ENCODE results near the gene FOCAD.
"Not testable (repeated sequence)": the region's sequence is repeated elsewhere in the genome, so short reads cannot be mapped to it uniquely, and the experiment has no call there.

Gene FOCAD, protein sequence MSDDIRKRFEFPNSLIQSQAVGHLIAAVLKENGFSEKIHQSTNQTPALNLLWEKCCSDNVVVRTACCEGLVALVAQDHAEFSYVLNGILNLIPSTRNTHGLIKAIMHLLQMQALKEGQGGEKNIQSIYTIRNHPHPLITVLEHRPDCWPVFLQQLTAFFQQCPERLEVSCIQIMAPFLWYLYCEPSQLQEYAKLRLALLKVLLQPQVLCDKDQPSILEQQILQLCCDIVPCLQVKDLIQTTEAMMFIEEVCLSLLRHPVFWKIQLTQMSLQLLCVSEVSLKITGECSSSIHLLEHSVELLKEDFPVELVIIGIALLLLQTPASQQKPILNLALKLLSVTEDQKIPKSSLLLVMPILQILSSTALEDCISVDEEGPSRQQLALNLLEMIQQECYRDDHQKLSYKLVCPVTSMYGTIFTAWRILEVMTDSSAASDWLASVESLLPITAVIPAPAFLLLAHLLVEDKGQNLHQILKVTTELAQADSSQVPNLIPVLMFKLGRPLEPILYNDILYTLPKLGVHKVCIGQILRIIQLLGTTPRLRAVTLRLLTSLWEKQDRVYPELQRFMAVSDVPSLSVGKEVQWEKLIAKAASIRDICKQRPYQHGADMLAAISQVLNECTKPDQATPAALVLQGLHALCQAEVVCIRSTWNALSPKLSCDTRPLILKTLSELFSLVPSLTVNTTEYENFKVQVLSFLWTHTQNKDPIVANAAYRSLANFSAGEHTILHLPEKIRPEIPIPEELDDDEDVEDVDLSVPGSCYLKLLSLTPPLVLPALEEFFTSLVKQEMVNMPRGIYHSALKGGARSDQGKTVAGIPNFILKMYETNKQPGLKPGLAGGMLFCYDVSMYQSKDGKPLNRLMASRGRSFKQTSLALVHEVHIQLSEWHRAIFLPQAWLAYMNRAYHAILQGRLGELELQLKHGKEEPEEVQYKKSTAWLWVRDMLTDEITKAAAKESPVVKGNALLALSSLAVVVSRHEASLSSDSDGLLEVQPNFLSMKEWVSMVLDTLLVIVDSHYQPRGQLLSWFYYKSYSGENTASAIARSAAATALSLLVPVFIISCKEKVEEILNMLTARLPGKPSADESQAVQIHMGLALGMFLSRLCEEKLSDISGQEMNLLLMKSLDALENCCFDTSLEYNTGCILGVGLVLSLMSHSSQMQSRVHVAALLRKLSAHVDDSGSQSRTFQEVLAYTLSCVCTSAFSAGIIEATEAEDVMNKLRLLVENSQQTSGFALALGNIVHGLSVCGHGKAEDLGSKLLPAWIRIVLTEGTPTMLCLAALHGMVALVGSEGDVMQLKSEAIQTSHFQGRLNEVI (N-terminal part only)

DNA sequence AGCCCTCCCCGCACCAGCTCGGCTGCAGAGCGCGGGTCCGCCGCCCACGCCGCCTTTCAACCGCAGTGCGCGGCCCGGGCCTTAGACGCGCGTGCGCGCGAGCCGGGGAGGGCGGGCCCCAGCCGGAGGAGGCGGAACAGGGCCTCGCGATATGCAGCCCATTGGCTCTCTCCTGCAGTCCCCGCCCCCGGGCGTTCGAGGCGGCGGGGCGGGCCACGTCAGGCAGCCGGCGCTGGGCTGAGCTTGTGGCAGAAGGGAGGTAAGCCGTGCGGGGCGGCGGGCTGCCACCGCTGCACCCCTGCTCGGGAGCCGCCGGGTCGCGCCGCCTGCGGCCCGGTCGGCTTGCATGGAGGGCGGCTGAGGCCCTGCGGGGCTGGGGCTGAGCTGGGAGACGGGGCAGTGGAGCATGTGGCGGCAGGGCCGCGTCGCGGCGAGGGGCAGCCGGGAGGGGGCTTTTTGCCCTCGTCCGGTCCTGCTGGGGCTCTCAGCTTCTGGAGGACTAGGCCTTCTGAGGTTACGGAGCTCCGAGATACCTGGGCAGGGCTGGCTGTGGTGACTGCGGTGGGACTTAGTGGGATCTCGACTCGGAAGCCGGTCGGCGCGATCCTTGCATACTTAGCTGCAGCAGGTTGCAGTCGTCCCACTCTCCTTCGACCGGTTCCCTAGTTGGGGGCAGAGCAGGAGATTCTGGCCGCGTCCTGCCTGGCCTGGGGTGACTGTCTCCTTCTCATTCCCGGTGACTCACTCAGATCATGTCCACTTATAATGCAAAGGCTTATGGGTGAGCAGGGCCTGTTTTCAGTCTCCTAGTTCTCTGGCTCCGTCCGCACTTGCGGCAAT is at the start of gene FOCAD:
TSS of gene FOCAD (plus strand) at position 225 of the 840 bp plus-strand sequence. CDS start 31,095 bp downstream, outside the sequence.
- DNase-seq, result peak; percentile 94

DNA sequence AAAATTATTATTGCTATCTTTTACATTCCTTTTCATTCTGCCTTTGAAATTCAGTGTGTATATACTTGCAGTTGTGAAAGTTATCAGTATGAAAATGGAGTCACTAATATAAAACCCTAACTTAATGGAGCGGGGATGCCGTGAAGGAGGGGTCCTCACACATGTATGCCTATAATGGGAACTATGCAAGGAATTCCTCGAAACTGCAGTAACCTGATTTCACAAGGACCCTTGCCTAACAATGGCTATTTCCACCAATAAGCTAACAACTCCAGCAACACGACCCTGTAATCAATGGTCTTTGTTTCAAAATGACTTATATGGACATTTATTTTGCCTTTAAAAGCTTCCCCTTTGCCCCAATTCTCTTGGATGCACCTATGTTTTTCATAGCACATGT is 49.2 kb upstream of the FOCAD start:
- no peak for DNase-seq

DNA sequence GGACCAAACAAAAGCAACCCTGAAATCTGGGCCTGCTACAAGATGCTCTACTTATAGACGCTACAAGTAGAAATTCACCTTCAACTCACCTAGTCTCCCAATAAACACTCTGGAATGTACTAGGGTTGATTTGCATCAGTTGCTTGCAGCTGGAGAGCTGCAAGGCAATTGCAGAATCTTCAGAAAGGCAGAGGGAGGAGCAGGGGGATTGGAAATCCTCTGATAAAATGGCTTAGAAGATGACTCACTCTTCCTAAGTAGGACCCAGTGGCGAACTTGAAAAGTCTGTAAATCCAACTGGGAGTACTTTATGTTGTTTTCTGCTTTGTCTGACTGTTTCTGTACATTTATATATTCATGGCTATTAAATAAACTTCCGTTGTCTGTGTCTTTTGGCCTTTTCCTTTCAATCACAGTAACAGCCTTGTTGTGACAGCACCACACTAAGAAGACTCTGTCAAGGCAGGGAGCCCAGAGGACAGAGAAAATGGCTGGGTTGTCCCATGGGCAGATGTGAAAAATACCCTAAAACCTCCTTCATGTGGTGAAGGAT is 47.1 kb upstream of the FOCAD start:
- no peak for DNase-seq

DNA sequence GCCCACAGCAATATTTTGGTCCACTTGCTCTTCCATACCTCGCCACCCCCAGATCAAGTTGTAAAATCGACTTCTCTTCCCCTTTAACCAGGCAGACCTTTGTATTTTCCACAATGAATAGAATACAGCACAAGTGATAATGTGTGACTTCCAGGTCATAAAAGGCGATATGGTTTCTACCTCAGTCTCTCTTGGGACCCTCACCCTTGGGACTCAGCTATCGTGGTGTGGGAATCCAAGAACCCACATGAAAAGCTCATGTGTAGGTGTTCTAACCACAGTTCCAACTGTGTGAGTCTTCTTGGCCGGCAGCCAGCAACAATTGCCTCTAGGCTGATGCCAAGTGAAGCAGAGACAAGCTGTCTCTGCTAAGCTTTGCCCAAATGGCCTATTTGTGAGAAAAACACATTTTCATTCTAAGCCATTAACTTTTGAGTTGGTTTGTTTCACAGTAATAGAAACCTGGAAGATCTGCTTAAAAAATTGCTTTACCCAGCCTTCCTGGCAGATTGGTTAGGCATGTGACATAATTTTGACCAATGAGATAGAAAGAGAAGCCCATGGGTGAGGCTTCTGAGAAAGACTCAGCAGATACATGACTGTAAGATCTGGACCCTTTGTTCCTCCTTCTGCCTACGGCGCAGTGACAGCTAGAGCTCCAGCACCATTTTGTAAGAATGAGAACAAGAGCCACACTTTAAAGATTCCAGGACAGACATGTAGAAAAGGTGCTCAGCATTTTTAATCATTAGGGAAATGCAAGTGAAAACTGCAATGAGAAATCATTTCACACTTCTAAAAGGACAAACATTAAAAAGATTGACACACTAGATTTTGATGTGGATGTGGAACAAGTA is 43.5 kb upstream of the FOCAD start:
- peak; percentile 65 for DNase-seq

DNA sequence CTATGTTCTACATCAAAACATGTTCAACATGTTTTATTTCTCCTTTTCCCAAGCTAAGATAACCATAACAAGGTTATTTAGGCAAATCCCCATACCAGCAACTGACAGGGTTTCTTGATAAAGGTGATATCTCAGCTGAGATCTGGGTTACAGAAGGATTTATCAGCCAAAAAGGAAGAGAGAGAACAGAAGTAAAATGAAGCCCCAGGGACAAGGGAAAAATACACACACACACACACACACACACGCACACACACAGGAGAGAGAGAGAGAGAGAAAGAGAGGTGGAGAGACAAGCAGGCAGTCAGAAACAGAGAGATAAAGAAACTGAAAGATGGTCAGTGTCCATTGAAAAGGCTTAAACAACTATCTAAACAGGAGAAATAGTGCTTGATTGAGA is 42.0 kb upstream of the FOCAD start:
- DNase-seq, result no peak

DNA sequence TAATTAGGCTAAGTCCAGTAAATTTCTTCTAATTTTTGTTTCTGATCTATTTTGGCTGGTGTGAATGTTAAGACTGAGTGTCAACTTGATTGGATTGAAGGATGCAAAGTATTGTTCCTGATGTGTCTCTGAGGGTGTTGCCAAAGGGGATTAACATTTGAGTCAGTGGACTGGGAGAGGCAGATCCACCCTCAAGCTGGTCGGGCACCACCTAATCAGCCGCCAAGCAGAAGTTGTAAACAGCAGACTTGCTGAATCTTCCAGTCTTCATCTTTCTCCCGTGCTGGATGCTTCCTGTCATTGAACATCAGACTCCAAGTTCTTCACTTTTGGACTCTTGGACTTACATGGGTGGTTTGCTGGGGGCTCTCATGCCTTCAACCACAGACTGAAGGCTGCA is 40.4 kb upstream of the FOCAD start:
- no peak for DNase-seq

DNA sequence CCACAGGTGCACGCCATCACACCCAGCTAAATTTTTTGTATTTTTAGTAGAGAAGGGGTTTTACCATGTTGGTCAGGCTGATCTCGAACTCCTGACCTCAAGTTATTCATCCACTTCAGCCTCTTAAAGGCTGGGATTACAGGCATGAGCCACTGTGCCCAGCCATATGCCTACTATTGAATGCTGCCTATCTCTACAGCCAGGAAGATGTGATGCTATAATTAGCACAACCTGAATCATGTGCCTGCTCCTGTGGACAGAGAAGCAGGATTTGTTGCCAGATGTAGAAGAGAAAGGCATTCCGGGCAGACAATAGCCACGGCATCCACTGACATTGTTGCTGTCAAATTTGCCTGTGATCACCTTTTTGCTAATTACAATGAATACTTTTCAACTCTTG is 37.4 kb upstream of the FOCAD start:
- no peak for DNase-seq

DNA sequence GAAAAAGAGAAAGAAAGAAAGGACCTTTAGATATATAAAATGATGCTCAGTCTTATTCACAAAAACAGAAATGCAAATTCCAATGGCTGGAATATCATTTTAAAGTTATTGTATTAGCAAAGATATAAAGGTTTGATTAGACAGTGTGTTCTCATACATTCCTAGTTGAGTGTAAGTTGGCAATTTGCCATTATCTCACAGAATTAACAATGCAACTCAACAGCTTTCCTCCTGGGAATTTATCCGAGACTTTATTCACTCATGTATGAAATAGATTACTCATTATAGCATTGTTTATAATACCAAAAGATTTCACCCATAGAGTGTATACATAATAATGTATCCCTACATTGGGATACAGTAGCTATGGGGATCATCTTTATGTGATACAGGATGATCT is 34.7 kb upstream of the FOCAD start:
- DNase-seq, result no peak

DNA sequence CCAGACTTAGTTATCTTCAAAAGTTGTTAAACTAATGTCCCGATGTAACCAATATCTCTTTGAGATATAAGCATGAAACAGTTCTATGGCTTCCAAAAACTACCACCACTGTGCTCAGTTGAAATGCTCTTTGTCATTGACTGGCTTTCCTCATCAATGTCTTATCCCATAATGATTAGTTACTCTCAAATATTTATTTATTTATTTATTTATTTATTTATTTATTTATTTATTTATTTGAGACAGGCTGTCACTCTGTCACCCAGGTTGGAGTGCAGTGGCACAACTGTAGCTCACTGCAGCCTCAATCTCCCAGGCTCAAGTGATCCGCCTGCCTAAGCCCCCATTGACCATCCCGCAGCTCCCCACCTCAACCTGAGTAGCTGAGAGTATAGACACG is 33.7 kb upstream of the FOCAD start:
- DNase-seq, result no peak

DNA sequence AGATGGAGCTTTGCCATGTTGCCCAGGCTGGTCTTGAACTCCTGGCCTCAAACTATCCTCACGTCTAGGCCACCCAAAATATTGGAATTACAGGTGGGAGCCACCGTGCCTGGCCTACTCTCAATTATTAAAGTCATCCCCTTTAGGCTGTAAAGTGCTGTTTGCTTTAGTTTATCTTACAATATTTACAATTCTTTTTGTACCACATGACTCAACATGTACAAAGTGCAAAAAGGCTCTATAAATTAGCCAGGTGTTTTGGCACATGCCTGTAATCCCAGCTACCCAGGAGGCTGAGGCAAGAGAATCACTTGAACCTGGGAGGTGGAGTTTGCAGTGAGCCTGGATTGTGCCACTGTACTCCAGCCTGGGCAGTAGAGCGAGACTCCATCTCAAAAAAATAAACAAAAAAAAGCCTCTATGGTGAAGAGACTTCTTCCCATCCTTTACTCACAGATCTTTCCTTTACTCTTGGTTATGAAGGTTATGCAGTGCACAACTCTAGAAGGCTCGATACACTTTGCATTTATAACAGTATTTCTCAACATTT is 33.2 kb upstream of the FOCAD start:
- no peak for DNase-seq

DNA sequence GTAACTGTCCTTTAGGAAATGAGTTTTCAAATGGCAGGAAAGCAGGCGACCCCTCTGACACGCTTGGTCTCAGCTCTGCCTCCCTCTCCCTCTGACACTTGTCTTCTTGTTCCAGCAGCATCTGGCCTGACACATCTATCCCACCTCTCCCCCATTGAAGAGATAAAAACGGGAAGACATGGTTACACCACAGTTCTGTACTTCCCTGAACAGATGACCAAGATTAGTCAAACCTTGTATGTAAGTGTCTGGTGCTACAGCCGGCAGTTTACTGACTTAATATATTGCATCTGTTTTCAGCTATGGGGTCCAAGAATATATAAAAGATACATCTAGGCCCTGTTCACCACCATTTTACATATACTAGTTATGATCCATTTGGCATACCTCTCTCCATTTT is 32.1 kb upstream of the FOCAD start:
- DNase-seq, result no peak

DNA sequence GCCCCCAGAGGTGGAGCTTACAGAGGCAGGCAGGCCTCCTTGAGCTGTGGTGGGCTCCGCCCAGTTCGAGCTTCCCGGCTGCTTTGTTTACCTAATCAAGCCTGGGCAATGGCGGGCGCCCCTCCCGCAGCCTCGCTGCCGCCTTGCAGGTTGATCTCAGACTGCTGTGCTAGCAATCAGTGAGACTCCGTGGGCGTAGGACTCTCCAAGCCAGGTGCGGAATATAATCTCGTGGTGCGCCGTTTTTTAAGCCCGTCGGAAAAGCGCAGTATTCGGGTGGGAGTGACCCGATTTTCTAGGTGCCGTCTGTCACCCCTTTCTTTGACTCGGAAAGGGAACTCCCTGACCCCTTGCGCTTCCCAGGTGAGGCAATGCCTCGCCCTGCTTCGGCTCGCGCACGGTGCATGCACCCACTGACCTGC is 25.8 kb upstream of the FOCAD start:
- DNase-seq, result peak; percentile 32

DNA sequence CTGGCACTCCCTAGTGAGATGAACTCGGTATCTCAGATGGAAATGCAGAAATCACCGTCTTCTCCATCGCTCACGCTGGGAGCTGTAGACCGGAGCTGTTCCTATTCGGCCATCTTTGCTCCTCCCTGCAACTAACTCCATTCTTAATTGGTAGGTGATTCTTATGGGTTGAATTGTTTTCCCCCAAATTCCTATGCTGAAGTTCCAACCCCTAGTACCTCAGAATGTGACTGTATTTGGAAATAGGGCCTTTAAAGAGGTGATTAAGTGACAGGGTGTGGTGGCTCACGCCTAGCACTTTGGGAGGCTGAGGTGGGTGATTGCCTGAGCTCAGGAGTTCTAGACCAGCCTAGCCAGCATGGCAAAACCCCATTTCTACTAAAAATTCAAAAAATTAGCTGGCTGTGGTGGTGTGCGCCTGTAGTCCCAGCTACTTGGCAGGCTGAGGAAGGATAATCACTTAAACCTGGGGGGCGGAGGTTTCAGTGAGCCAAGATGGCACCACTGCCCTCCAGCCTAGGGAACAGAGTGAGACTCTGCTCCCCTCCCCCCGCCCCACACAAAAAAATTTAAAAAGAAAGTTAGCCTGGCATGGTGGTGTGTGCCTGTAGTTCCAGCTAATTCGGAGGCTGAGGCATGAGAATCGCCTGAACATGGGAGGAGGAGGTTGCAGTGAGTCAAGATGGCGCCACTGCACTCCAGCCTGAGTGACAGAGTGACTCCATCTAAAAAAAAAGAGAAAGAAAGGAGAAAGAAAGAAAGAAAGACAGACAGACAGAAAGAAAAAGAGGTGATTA is 25.2 kb upstream of the FOCAD start:
- no peak for DNase-seq

DNA sequence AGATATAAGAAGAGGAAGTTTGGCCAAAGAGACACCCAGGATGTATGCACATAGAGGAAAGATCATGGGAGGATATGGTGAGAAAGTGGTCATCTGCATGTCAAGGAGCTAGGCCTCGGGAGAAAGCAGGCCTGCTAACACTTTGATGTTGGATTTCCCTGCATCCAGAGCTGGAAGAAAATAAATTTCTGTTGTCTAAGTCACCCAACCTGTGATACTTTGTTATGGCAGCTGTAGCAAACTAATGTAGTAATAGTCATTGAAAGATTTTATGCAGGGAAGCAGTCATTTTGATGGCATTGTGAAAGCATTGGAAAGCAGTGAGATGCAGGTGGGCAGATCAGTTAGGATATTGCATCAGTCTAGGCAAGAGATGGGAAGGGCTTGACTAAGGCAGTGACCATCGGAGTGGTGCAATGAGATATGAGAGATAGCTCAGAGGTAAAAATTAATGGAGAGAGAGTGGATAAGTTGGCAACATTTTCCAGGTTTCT is 24.5 kb upstream of the FOCAD start:
- no peak for DNase-seq

DNA sequence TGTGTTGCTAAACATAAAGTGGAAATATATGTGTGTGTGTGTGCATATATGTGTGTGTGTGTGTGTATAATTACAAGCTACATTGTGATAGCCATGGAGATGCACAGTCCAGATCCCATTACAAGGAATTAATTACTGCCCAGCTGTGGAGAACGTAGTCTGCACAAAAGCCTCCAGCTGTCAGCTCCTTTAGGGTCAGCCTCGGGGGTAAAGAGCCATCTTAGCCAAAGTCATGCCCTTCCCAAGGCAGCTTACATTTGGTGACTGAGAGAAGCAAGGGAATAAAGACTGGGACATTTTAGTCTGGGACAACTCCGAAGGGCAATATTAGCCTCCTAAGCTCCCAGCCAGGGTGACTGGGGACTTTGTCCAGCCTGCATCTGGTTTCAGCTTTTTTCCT is 21.9 kb upstream of the FOCAD start:
- no peak for DNase-seq

DNA sequence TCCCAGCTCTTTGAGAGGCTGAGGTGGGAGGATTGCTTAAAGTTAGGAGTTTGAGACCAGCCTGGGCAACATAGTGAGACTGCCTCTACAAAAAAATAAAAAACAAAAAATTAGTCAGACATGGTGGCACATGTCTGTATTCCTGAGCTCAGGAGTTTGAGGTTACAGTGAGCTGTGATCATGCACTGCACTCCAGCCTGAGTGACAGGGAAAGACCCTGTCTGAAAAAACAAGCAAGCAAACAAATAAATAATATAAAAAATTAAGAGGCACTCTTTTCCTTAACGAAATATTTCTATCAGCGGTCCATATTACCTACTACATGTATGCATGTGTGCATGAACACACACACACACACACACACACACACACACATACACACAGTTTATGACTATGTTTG is 20.9 kb upstream of the FOCAD start:
- DNase-seq, result no peak

DNA sequence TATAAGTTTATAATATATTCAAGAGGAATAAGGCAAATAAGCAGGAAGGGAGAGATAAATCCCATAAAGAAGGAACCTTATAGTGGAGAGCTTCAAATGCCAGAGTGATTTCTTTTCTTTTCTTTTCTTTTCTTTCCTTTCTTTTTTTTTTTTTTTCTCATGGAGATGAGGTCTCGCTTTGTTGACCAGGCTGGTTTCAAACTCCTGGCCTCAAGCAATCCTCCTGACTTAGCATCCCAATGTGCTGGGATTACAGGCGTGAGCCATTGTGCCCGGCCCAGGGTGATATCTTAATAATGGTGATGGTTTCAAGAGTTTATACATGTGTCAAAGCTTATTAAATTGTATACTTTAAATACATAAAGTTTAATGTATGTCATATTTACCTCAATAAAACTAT is 19.6 kb upstream of the FOCAD start:
- no peak for DNase-seq

DNA sequence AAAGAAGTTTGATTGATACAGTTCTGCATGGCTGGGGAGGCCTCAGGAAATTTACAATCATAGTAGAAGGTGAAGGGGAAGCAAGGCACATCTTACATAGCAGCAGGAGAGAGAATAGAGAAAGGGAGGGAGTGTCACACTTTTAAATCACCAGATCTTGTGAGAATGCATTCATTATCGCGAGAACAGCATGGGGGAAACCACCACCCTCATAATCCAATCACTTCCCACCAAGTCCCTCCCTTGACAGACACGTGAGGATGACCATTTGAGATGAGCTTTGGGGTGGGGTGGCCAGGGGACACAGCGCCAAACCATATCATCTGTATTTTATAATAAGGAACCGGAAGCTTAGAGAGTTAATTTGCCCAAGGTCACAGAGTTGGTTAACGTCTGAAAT is 13.7 kb upstream of the FOCAD start:
- no peak for DNase-seq

DNA sequence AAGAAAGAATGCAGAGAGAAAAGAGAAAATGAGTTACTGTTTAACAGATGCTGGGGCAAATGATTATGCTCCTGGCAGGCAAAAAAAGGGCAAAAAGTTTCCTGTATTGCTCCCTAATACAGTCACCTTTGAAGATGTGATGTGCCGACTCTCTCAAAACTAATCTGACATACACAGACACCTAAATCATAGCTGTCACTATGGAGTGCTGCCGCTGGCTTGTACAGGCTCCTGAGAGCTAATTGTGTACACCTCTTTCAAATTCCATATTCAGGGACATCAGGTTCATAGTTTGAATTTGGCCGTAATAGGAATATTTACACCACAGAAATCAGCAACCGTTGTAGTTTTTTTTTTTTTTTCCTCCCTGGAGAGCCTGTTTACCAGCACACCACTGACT is 12.4 kb upstream of the FOCAD start:
- no peak for DNase-seq

DNA sequence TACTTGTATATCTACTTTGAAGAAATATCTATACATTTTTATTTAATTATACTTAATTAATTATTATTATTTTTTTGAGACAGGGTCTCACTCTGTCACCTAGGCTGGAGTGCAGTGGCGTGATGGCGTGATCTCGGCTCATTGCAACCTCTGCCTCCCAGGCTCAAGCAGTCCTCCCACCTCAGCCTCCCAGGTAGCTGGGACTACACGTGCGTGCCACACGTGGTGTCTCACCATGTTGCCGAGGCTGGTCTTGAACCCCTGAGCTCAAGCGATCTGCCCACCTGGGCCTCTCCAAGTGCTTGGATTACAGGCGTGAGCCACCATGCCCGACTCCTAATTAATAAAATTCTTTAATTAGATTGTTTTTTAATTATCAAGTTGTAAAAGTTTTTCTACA is 10.5 kb upstream of the FOCAD start:
- not testable (repeated sequence) for DNase-seq
